ENCODE measurements around the gene FGF6.

FGF6 gene

GRCh38 chr12:4392223-4392742, 53.3 kb downstream of the FGF6 start:
- Histone ChIP-seq H3K4me3 (no peak overlapping the region), H3K27ac (no peak overlapping the region)
- DNase-seq (ENCODE audit: low spot score) = no peak
- TF ChIP-seq CTCF (IDR thresholded peaks at IDR 0.05) = no peak

- H3K4me3 ChIP-seq = no peak overlapping the region
- no peak overlapping the region for H3K27ac ChIP-seq
- TF ChIP-seq CTCF (IDR thresholded peaks at IDR 0.05) = no peak
- no peak for DNase-seq (ENCODE audit: low spot score)
Measured at GRCh38 chr12:4388662-4389061, 57.0 kb downstream of the FGF6 start.

- Histone ChIP-seq H3K27ac (no peak overlapping the region), H3K4me3 (no peak overlapping the region)
- DNase-seq (ENCODE audit: low spot score) = no peak
- no peak for TF ChIP-seq CTCF (IDR thresholded peaks at IDR 0.05)
Measured at GRCh38 chr12:4388032-4388431, 57.6 kb downstream of the FGF6 start.

GRCh38 chr12:4387607-4388006, 58.0 kb downstream of the FGF6 start:
- DNase-seq (ENCODE audit: low spot score) = no peak
- no peak for TF ChIP-seq CTCF (IDR thresholded peaks at IDR 0.05)

GRCh38 chr12:4386801-4387200, 58.8 kb downstream of the FGF6 start:
- no peak for TF ChIP-seq CTCF (IDR thresholded peaks at IDR 0.05)
- Histone ChIP-seq H3K27ac (no peak overlapping the region), H3K4me3 (no peak overlapping the region)
- no peak for DNase-seq (ENCODE audit: low spot score)

More at GRCh38 chr12:4387607-4388006, 58.0 kb downstream of the FGF6 start:
- Histone ChIP-seq H3K4me3 (no peak overlapping the region), H3K27ac (no peak overlapping the region)
